ENCODE data around the gene BPGM.

Gene BPGM

GRCh38 chr7:134646425-134647305 is at the start of gene BPGM:
Gene BPGM (plus strand): TSS chr7:134646853. CDS start chr7:134661508, 14,655 bp downstream.
- DNase-seq (ENCODE audit: low spot score) = peak; percentile 100

GRCh38 chr7:134599371-134599770 is 47.3 kb upstream of the BPGM start:
- peak; percentile 89 for DNase-seq (ENCODE audit: low spot score)

- DNase-seq (ENCODE audit: low spot score) = no peak
Observed at GRCh38 chr7:134601459-134601858, 45.2 kb upstream of the BPGM start.

GRCh38 chr7:134602881-134603451 is 43.7 kb upstream of the BPGM start:
- peak; percentile 34 for DNase-seq (ENCODE audit: low spot score)

GRCh38 chr7:134605978-134606923 is 40.4 kb upstream of the BPGM start:
- peak; percentile 83 for DNase-seq (ENCODE audit: low spot score)

- DNase-seq (ENCODE audit: low spot score) = no peak
Observed at GRCh38 chr7:134611611-134612151, 35.0 kb upstream of the BPGM start.

GRCh38 chr7:134612197-134612596 is 34.5 kb upstream of the BPGM start:
- DNase-seq (ENCODE audit: low spot score) = no peak

GRCh38 chr7:134613623-134614347 is 32.9 kb upstream of the BPGM start:
- DNase-seq (ENCODE audit: low spot score) = no peak

- DNase-seq (ENCODE audit: low spot score) = no peak
Observed at GRCh38 chr7:134616611-134617010, 30.0 kb upstream of the BPGM start.

- no peak for DNase-seq (ENCODE audit: low spot score)
Observed at GRCh38 chr7:134618756-134619530, 27.7 kb upstream of the BPGM start.

- no peak for DNase-seq (ENCODE audit: low spot score)
Observed at GRCh38 chr7:134619627-134620331, 26.9 kb upstream of the BPGM start.

GRCh38 chr7:134622303-134622995 is 24.2 kb upstream of the BPGM start:
- no peak for DNase-seq (ENCODE audit: low spot score)

- no peak for DNase-seq (ENCODE audit: low spot score)
Observed at GRCh38 chr7:134623193-134623592, 23.5 kb upstream of the BPGM start.

GRCh38 chr7:134625550-134625949 is 21.1 kb upstream of the BPGM start:
- DNase-seq (ENCODE audit: low spot score) = no peak

GRCh38 chr7:134627109-134627774 is 19.4 kb upstream of the BPGM start:
- no peak for DNase-seq (ENCODE audit: low spot score)

GRCh38 chr7:134627775-134628153 is 18.9 kb upstream of the BPGM start:
- DNase-seq (ENCODE audit: low spot score) = no peak

- DNase-seq (ENCODE audit: low spot score) = no peak
Observed at GRCh38 chr7:134629445-134629844, 17.2 kb upstream of the BPGM start.

GRCh38 chr7:134630237-134630636 is 16.4 kb upstream of the BPGM start:
- DNase-seq (ENCODE audit: low spot score) = no peak

GRCh38 chr7:134630893-134631292 is 15.8 kb upstream of the BPGM start:
- DNase-seq (ENCODE audit: low spot score) = no peak
